ENCODE data around the gene ALK.

ALK gene

GRCh38 chr2:29786361-29786760, 135.0 kb downstream of the ALK start:
- Histone ChIP-seq H3K27me3 (replicated peaks; ENCODE audit: insufficient read depth, low read length) (no peaks in the 10 kb centered on the region), H3K4me2 (ENCODE audit: low read depth, low read length) (no peak overlapping the region), H3K4me1 (ENCODE audit: low read length) (no peaks in the 10 kb centered on the region), H3K9me2 (replicated peaks; ENCODE audit: insufficient read depth, low read length) (no peaks in the 10 kb centered on the region), H3K9me3 (replicated peaks; ENCODE audit: insufficient read depth, low read length) (no peaks in the 10 kb centered on the region), H2AFZ (ENCODE audit: low read length) (no peak overlapping the region), H3F3A (ENCODE audit: insufficient read depth, low read length) (no peaks in the 10 kb centered on the region), H3K4me3 (ENCODE audit: low read length) (no peak overlapping the region), H3K36me3 (replicated peaks; ENCODE audit: insufficient read depth, low read length) (no peaks in the 10 kb centered on the region), H3K9ac (ENCODE audit: low read length) (no peak overlapping the region), H4K20me1 (ENCODE audit: insufficient read depth, low read length) (no peaks in the 10 kb centered on the region), H3K27ac (ENCODE audit: low read length) (no peak overlapping the region), H3K79me2 (ENCODE audit: low read length) (no peaks in the 10 kb centered on the region)
- DNase-seq = no peak
- TF ChIP-seq EZH2phosphoT487 (IDR thresholded peaks at IDR 0.05; ENCODE audit: low read length) (no peak), CTCF (IDR thresholded peaks at IDR 0.05; ENCODE audit: low read length) (no peak), EZH2 (optimal IDR thresholded peaks at IDR 0.05; ENCODE audit: low read depth, low read length) (no peak)

DNA sequence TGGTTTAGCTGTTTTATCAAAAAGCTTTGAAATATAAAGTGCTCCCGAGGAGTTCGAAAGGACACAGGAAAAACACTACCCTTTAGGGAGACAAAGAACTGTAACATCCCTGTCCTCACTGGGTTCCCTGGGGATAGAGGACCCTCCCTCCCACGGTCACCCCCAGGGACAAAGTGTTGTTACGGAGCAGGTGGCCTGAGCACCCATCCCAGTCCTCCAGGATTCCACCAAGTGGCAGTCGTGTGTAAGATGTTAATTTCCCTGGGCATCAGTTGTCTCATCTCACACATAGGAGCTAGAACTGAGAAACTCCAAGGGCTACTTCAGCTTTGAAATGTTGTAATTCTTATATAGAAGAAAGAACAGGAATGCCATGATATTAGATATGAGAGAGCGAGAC, 137.7 kb downstream of the ALK start:
- DNase-seq = no peak
- no peaks in the 10 kb centered on the region for H3K27me3 ChIP-seq (replicated peaks; ENCODE audit: insufficient read depth, low read length)
- no peaks in the 10 kb centered on the region for H3K79me2 ChIP-seq (ENCODE audit: low read length)
- no peaks in the 10 kb centered on the region for H3K9me2 ChIP-seq (replicated peaks; ENCODE audit: insufficient read depth, low read length)
- H3K4me1 ChIP-seq (ENCODE audit: low read length) = no peaks in the 10 kb centered on the region
- TF ChIP-seq CTCF (IDR thresholded peaks at IDR 0.05; ENCODE audit: low read length) (no peak), EZH2phosphoT487 (IDR thresholded peaks at IDR 0.05; ENCODE audit: low read length) (no peak), EZH2 (optimal IDR thresholded peaks at IDR 0.05; ENCODE audit: low read depth, low read length) (no peak)
- no peaks in the 10 kb centered on the region; the same call in 1 of the 2 replicates for H3K9me3 ChIP-seq (replicated peaks; ENCODE audit: insufficient read depth, low read length)
- H3K4me2 ChIP-seq (ENCODE audit: low read depth, low read length) = no peak overlapping the region
- no peaks in the 10 kb centered on the region for H3K36me3 ChIP-seq (replicated peaks; ENCODE audit: insufficient read depth, low read length)
- no peak overlapping the region for H3K27ac ChIP-seq (ENCODE audit: low read length)
- no peaks in the 10 kb centered on the region for H4K20me1 ChIP-seq (ENCODE audit: insufficient read depth, low read length)
- no peak overlapping the region for H3K9ac ChIP-seq (ENCODE audit: low read length)
- H3F3A ChIP-seq (ENCODE audit: insufficient read depth, low read length) = no peaks in the 10 kb centered on the region
- H3K4me3 ChIP-seq (ENCODE audit: low read length) = no peak overlapping the region
- H2AFZ ChIP-seq (ENCODE audit: low read length) = no peak overlapping the region

GRCh38 chr2:29782549-29783458, 138.6 kb downstream of the ALK start:
- Histone ChIP-seq H3F3A (ENCODE audit: insufficient read depth, low read length) (no peaks in the 10 kb centered on the region), H3K27me3 (replicated peaks; ENCODE audit: insufficient read depth, low read length) (no peaks in the 10 kb centered on the region), H3K9me3 (replicated peaks; ENCODE audit: insufficient read depth, low read length) (no peaks in the 10 kb centered on the region; the same call in 1 of the 2 replicates), H3K27ac (ENCODE audit: low read length) (no peak overlapping the region), H3K79me2 (ENCODE audit: low read length) (no peaks in the 10 kb centered on the region), H2AFZ (ENCODE audit: low read length) (no peak overlapping the region), H3K4me2 (ENCODE audit: low read depth, low read length) (no peak overlapping the region), H4K20me1 (ENCODE audit: insufficient read depth, low read length) (no peaks in the 10 kb centered on the region), H3K9me2 (replicated peaks; ENCODE audit: insufficient read depth, low read length) (no peaks in the 10 kb centered on the region), H3K4me3 (ENCODE audit: low read length) (no peak overlapping the region), H3K9ac (ENCODE audit: low read length) (no peak overlapping the region), H3K4me1 (ENCODE audit: low read length) (no peaks in the 10 kb centered on the region), H3K36me3 (replicated peaks; ENCODE audit: insufficient read depth, low read length) (no peaks in the 10 kb centered on the region)
- no peak for DNase-seq
- TF ChIP-seq EZH2phosphoT487 (IDR thresholded peaks at IDR 0.05; ENCODE audit: low read length) (no peak), EZH2 (optimal IDR thresholded peaks at IDR 0.05; ENCODE audit: low read depth, low read length) (no peak), CTCF (IDR thresholded peaks at IDR 0.05; ENCODE audit: low read length) (no peak)
